ENCODE measurements around the gene SAMD4B. TPM values are rescaled to one million over a fixed set of nuclear protein-coding genes. Genes with fewer than 3 reads are reported as not detected.

The SAMD4B gene
- total RNA-seq, 1 donor from 2014 or later: 19.2 TPM

DNA sequence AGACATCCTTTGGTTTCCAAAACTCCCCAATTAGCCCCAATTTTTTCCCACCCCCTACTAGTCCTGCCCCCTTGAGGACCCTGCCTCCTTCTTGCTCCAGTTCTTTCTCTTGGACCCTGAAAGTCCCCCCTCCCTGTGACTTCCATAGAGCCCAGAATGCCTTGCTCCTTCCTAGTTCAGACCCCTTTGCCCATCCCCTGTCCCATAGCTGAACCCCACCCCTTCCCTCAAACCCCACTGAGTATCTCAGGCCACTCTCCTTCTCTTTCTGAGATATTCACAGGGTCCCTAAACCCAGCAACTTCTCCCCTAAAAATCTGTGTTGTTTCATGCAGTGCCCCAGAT, 20.4 kb upstream of the SAMD4B start:
- FAIRE-seq (no peak), DNase-seq (ENCODE audit: low read depth) (no peak)
- Histone ChIP-seq H3K27me3 (ENCODE audit: control insufficient read depth, insufficient read depth, low read length) (peaks cover 3% of the 10 kb centered on the region), H3K36me3 (ENCODE audit: control insufficient read depth, insufficient read depth, low read length) (no peaks in the 10 kb centered on the region), H3K4me3 (ENCODE audit: low read depth, low read length) (no peak overlapping the region)
- TF ChIP-seq, protein P1, sequence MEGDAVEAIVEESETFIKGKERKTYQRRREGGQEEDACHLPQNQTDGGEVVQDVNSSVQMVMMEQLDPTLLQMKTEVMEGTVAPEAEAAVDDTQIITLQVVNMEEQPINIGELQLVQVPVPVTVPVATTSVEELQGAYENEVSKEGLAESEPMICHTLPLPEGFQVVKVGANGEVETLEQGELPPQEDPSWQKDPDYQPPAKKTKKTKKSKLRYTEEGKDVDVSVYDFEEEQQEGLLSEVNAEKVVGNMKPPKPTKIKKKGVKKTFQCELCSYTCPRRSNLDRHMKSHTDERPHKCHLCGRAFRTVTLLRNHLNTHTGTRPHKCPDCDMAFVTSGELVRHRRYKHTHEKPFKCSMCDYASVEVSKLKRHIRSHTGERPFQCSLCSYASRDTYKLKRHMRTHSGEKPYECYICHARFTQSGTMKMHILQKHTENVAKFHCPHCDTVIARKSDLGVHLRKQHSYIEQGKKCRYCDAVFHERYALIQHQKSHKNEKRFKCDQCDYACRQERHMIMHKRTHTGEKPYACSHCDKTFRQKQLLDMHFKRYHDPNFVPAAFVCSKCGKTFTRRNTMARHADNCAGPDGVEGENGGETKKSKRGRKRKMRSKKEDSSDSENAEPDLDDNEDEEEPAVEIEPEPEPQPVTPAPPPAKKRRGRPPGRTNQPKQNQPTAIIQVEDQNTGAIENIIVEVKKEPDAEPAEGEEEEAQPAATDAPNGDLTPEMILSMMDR (IDR thresholded peaks at IDR 0.05; ENCODE audit: insufficient read depth, low read length, severe bottlenecking): no peak

DNA sequence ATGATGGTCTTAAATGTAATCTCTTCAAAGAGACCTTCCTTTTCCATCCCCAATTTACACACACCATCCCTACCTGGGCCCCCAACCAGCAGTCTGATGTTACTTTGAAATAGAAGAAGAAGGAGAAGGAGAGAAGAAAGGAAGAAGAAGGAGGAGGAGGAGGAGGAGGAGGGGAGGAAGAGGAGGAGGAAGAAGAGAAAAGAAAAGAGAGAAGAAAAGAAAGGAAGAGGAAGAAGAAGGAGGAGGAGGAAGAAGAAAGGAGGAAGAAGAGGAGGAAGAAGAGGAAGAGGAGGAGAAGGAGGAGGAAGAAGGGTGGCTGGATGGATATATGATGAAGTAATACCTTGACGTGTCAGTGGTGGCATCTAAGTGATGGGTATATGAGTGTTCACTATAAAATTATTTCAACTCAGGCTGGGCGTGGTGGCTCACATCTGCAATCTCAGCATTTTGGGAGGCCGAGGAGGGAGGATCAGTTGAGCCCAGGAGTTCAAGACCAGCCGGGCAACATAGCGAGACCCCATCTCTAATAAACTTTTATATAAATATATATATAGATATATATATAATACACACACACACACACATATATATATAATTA, 17.9 kb upstream of the SAMD4B start:
- Histone ChIP-seq H3K4me3 (ENCODE audit: low read depth, low read length) (no peak overlapping the region), H3K36me3 (ENCODE audit: control insufficient read depth, insufficient read depth, low read length) (no peaks in the 10 kb centered on the region), H3K27me3 (ENCODE audit: control insufficient read depth, insufficient read depth, low read length) (peaks cover 3% of the 10 kb centered on the region)
- TF ChIP-seq, protein P1 (IDR thresholded peaks at IDR 0.05; ENCODE audit: insufficient read depth, low read length, severe bottlenecking): no peak
- no peak for DNase-seq (ENCODE audit: low read depth)
- no peak for FAIRE-seq

DNA sequence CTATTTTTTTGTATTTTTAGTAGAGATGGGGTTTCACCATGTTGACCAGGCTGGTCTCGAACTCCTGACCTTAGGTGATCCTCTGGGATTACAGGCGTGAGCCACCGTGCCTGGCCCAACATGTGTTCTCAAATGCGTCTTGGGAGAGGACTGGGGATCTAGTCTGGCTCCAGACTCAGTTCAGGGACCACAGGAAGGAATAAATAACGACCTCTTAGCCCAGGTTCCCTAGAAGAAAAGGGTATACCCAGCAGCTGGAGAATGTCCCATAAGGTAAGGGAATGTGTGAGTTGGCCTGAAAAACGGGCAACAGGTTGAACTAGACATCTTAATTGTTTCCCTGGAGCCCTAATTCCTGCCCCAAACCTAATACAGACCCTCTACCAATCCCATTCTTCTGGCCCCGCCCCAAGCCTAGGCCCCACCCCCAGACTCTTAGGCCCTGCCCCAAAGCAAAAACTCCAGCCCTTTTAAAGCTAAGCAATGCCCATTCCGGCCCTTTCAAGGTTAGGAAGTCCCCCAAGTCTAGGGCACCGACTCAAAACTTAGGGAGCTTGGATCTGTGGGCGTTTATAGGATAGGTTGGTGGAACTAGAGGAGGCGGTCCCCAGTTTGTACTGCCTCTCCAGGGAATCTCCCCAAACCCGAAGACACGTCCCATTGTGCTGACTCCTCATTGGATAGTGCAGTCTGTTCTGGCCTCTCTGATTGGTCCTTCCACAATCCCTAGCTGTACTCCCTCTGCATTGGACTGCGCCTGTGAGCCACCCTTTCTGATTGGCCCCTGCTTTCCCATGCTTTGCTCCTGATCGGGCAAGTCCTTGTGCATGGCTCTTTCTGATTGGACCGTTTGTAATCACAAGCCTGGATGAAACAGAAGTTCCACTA, 16.2 kb upstream of the SAMD4B start:
- DNase-seq (ENCODE audit: low read depth) (no peak), FAIRE-seq (no peak)
- Histone ChIP-seq H3K4me3 (ENCODE audit: low read depth, low read length) (no peak overlapping the region), H3K36me3 (ENCODE audit: control insufficient read depth, insufficient read depth, low read length) (no peaks in the 10 kb centered on the region), H3K27me3 (ENCODE audit: control insufficient read depth, insufficient read depth, low read length) (peaks cover 2% of the 10 kb centered on the region)
- TF ChIP-seq, protein P1 (IDR thresholded peaks at IDR 0.05; ENCODE audit: insufficient read depth, low read length, severe bottlenecking): no peak

DNA sequence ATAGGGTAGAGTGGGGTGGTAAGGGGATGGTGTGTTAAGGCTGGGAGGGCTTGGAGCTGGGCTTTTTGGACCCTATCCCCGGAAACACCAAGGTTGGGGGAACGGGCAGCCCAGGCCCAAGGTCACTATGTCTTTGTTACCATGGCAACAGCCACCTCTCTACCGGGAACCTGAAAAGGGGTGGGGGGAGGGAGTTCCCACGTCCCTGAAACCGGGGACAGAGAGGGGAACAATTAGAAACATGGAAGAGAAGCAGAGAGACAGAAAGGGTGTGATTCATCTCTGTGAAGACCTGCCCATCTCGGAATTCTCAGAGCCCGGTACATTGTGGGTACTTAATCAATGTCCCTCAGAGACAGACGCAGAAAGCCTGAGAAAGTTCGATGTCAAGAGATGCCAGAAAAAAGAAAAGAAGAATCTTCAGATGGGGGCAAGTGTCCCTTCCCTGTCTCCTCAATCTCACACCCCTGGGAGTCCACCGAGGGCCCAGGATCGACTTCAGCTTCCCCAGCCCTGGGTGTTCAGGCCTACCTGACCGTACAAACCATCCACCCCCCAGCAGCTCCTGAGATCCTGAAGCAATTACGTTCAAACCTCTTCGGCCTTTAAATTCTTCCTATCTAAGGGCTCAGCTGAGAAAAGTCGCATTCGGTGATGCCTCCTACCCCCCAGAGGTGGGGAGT, 14.7 kb upstream of the SAMD4B start:
- Histone ChIP-seq H3K36me3 (ENCODE audit: control insufficient read depth, insufficient read depth, low read length) (no peaks in the 10 kb centered on the region), H3K4me3 (ENCODE audit: low read depth, low read length) (no peak overlapping the region), H3K27me3 (ENCODE audit: control insufficient read depth, insufficient read depth, low read length) (no peaks in the 10 kb centered on the region)
- FAIRE-seq (no peak), DNase-seq (ENCODE audit: low read depth) (no peak)
- TF ChIP-seq, protein P1 (IDR thresholded peaks at IDR 0.05; ENCODE audit: insufficient read depth, low read length, severe bottlenecking): no peak

DNA sequence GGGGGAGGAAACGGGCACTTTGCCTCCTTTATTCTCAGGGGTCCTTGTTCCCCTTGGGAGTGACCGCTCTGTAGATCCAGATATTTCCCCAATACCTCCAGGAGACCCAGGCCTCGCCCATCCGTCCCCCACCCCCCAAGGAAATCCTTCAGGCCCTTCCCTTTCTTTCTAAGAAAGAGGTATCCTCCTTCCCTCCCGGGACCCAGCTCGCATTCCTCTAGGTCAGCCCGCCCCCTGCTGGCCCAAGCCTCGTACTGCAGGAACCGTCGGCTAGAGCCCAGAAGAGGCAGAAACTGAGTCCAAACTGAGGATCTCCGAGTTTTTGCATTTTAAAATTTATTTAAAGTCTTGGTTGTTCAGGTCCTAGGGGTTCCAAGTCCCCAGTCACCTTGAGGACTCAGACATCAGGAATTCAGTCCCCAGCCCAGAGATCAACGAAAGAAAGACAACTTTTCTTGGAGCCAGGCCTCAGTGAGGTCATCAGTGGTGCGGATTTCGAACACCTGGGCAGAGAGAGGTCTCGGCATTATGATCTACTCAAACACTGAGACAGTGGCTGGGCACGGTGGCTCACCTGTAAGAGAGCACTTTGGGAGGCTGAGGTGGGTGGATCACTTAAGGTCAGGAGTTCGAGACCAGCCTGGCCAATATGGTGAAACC, 14.0 kb upstream of the SAMD4B start:
- H3K27me3 ChIP-seq (ENCODE audit: control insufficient read depth, insufficient read depth, low read length): no peaks in the 10 kb centered on the region
- H3K36me3 ChIP-seq (ENCODE audit: control insufficient read depth, insufficient read depth, low read length): no peaks in the 10 kb centered on the region
- no peak for FAIRE-seq
- peak; percentile 28 for DNase-seq (ENCODE audit: low read depth)
- TF ChIP-seq, protein P1 (IDR thresholded peaks at IDR 0.05; ENCODE audit: insufficient read depth, low read length, severe bottlenecking): peak; percentile 79
- no peak overlapping the region for H3K4me3 ChIP-seq (ENCODE audit: low read depth, low read length)

All from bronchial epithelial cell (primary cell).